Aorta (tissue), 5 donors: ENCODE measurements around the gene BHLHA15. TPM values are rescaled to one million over a fixed set of nuclear protein-coding genes. Genes with fewer than 3 reads are reported as not detected.

ENCODE experiments used
- ATAC-seq: fragments of 200-7000 bp; cut with Tn5 transposase; one replicate; pipeline ENCODE4 v1.9.1; 2022; ENCODE audit warnings: moderate library complexity; ENCODE audit not compliant: low FRiP score
- DNase-seq, 2 donors: peaks; one replicate each; pipeline ENCODE4 v3.0.0-alpha.2; 2020
- H3K27ac ChIP-seq, 2 donors: one replicate each; pipeline ENCODE4 v1.5.1; 2013; ENCODE audit warnings: low read length in 2 of 2, mild to moderate bottlenecking in 2 of 2, moderate library complexity in 2 of 2, control low read depth in 1 of 2, inconsistent platforms in 1 of 2, low read depth in 1 of 2
- H3K27me3 ChIP-seq, 2 donors: one replicate each; pipeline ENCODE4 v1.6.1; 2013; ENCODE audit warnings: control low read depth in 1 of 2, low read length in 1 of 2, mild to moderate bottlenecking in 1 of 2, moderate library complexity in 1 of 2; ENCODE audit not compliant: insufficient read depth in 2 of 2, control insufficient read depth in 1 of 2
- H3K36me3 ChIP-seq, 2 donors: one replicate each; pipeline ENCODE4 v1.6.1; 2013; ENCODE audit warnings: control low read depth in 1 of 2, low read length in 1 of 2, mild to moderate bottlenecking in 1 of 2; ENCODE audit not compliant: insufficient read depth in 2 of 2, control insufficient read depth in 1 of 2
- H3K4me1 ChIP-seq, 2 donors: one replicate each; pipeline ENCODE4 v1.6.1; 2013; ENCODE audit warnings: low read length in 2 of 2, control low read depth in 1 of 2, mild to moderate bottlenecking in 1 of 2, moderate library complexity in 1 of 2; ENCODE audit not compliant: insufficient read depth in 2 of 2, control insufficient read depth in 1 of 2
- H3K4me3 ChIP-seq, 2 donors: one replicate each; pipeline ENCODE4 v1.5.1; 2013; ENCODE audit warnings: low read length in 2 of 2, control low read depth in 1 of 2, mild to moderate bottlenecking in 1 of 2
- H3K9me3 ChIP-seq: one replicate; pipeline ENCODE4 v1.6.1; 2013; ENCODE audit warnings: mild to moderate bottlenecking, low read length; ENCODE audit not compliant: control insufficient read depth
- WGBS, 2 donors: extraction: QIAGEN DNeasy Blood & Tissue Kit; methylation state at CpG; one replicate each; pipeline ENCODE4 v1.1.7; 2013; 5-methylcytosine and 5-hydroxymethylcytosine counted together
- intact Hi-C, 2 donors: fragments of 100-400 bp; cut with DNase I; formaldehyde crosslinking; loops; one replicate each; pipeline versions ENCODE4 v1.14.2 to v1.15.0; 2022
- polyA plus RNA-seq, 2 donors: library from polyadenylated mRNA; stranded (reverse); fragments of 200-250 nt; gene quantifications; one replicate each; pipeline ENCODE4 v1.2.3, GENCODE V29; 2013
- total RNA-seq, 2 donors: library from RNA; stranded (reverse); fragmentation: NEBNext Ultra II Directional; extraction: Animal tissue kit (Norgen Biotek cat#: 25700); gene quantifications; one replicate each; pipeline ENCODE4 v1.2.1, GENCODE V29; 2021
- donor health status: healthy with polysubstance abuse.
- donor health status: Bipolar disorder and iron deficiency.
- donor health status: DM: no; HTN: no; CAD: no.
- donor health status: DM: no; HTN: no; CAD: no.
- donor health status: DM: yes; HTN: yes; CAD: no.

BHLHA15 gene
- total and polyA plus RNA-seq, 4 donors = 0.36 TPM; not detected in 3

DNA sequence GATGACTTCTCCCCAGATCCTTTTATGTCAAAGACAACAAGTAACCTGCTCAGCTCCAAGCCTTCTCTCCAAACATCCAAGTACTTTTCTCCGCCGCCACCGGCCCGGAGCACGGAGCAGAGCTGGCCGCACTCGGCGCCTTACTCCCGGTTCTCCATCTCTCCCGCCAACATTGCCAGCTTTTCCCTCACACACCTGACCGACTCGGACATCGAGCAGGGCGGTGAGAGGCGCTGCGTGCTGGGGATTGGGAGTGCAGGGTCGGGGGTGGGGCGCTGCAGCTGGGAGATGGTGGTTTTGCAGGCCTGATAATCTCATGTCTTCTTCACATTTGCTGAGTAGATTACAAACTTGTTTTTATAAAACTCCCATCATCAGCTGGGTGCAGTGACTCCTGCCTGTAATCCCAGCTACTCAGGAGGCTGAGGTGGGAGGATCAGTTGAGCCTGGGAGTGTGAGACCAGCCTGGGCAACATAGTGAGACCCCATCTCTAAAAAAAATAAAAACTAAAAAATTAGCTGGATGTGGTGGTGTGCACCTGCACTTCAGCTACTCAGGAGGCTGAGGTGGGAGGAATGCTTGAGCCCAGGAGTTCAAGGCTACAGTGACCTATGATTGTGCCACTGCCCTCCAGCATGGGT, 7.2 kb upstream of the BHLHA15 start:
- H3K36me3 ChIP-seq = peaks cover 0 to 2% of the 10 kb centered on the region in 2 donors
- no peaks in the 10 kb centered on the region for H3K9me3 ChIP-seq
- no peak overlapping the region for H3K4me3 ChIP-seq
- ATAC-seq = no peak
- intact Hi-C loops = no loop called here
- 96 to 97% methylated on average over 18 of the region's 18 CpGs for WGBS, 2 donors
- DNase-seq = no peak
- no peaks in the 10 kb centered on the region for H3K27me3 ChIP-seq
- no peaks in the 10 kb centered on the region for H3K4me1 ChIP-seq
- no peak overlapping the region for H3K27ac ChIP-seq

DNA sequence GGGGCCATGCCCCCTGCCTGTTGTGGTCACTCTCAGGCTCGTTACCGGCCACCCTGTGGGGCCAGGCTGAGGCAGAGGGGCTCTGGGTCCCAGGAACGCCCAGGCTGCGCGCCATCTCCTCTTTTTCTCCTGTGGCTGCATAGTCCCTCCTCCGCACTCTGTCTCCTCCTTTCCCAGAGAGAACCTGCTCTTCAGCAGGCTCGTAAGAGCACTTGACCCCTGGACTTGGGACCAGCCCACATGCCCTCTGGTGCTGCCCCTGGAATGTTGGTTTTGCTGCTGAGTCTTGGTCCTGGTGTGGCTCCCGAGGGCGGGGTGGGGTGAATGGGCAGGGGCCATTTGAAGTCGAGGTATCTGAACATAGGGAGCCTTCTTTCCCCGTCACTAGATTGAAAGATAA, 6.6 kb upstream of the BHLHA15 start:
- Histone ChIP-seq H3K27ac (no peak overlapping the region), H3K4me3 (no peak overlapping the region), H3K36me3 (peaks cover 0 to 2% of the 10 kb centered on the region in 2 donors), H3K9me3 (no peaks in the 10 kb centered on the region), H3K27me3 (no peaks in the 10 kb centered on the region), H3K4me1 (no peaks in the 10 kb centered on the region)
- DNase-seq (no peak), ATAC-seq (no peak)
- WGBS, 2 donors = 91 to 93% methylated on average over 11 of the region's 11 CpGs
- intact Hi-C loops = no loop called here

DNA sequence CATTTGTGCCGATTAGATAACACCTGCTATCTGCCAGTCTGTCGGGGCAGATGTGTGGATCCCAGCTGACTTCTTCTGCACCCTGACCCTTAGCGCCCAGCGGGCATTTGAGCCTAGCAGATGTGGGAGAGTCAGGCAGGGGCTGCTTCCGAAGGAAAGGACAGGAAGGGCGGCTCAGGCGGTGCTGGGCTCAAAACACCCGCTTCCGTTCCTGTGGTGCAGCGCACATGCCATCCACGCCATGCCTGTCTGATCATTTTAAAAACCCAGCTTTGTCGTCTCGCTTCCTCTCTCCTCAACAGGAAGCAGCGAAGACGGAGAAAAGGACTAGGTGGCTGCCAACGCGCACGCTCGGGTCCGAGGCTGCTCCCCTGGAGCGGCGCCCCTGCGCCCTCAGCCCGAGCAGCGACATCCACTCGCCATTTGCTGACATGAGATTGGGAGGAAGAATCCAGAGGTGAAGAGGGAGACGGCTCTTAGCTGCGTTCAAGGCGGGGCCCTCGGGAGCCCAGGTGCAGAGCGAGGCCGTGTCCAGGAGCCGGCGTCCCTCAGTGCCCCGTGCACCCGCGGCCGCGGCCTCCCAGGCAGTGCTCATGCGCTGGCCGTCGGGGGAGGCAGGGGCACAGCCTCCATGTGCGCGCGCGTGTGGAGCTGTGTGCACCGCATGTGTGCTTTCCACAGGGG, 5.9 kb upstream of the BHLHA15 start:
- 95 to 96% methylated on average over 45 to 47 of the region's 47 CpGs for WGBS, 2 donors
- no peak overlapping the region for H3K27ac ChIP-seq
- intact Hi-C loops = no loop called here
- H3K9me3 ChIP-seq = no peaks in the 10 kb centered on the region
- ATAC-seq = no peak
- peaks cover 0 to 2% of the 10 kb centered on the region in 2 donors for H3K36me3 ChIP-seq
- DNase-seq = no peak
- H3K4me3 ChIP-seq = no peak overlapping the region
- no peaks in the 10 kb centered on the region for H3K27me3 ChIP-seq
- no peaks in the 10 kb centered on the region for H3K4me1 ChIP-seq

DNA sequence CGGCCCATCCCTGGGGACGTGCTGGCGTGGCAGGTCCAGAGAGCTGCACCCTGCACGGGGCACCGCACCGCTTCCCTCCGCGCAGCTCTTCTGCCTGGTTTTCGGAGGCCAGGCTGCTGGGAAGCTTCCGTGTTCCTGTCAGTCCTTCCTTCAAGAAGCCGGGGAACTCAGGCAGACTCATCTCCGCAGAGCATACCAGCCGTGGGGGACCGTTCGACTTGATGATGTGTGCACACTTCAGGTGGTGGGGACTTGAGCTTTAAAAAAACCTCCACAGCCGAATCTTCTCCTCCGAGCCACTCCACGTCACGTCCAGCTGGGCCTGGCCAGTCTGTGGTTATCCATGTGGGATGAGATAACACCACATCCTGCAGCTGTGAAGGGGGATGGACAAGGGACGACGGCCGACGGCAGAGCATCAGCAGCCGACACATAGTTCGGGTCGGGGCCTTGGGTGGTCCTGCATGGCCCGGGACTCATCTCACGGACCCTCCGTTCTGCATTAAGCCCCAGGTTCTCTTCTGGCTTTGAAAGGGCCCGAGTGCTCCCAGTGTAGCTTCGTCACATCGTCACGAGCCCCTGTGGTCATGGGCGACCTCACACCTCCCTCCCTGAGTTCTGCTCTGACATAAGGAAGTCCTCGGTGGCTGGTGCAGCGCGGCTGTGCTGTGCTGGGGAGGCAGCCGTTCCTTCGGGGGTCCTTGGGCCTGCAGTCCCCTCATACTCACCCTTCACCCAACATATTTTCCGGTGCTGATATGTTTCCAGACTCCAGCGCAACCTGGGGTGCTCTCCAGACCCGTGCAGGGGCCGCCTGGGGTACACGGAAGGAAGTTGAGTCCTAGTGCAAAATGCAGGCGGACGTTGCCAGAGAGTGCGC, 4.5 kb upstream of the BHLHA15 start:
- ATAC-seq (no peak), DNase-seq (peak in 1 of 2 donors; percentile 67)
- 93 to 94% methylated on average over 47 of the region's 47 CpGs for WGBS, 2 donors
- Histone ChIP-seq H3K27me3 (no peaks in the 10 kb centered on the region), H3K4me1 (no peaks in the 10 kb centered on the region), H3K4me3 (no peak overlapping the region), H3K27ac (no peak overlapping the region), H3K36me3 (peaks cover 0 to 2% of the 10 kb centered on the region in 2 donors), H3K9me3 (no peaks in the 10 kb centered on the region)
- intact Hi-C loops = no loop called here

DNA sequence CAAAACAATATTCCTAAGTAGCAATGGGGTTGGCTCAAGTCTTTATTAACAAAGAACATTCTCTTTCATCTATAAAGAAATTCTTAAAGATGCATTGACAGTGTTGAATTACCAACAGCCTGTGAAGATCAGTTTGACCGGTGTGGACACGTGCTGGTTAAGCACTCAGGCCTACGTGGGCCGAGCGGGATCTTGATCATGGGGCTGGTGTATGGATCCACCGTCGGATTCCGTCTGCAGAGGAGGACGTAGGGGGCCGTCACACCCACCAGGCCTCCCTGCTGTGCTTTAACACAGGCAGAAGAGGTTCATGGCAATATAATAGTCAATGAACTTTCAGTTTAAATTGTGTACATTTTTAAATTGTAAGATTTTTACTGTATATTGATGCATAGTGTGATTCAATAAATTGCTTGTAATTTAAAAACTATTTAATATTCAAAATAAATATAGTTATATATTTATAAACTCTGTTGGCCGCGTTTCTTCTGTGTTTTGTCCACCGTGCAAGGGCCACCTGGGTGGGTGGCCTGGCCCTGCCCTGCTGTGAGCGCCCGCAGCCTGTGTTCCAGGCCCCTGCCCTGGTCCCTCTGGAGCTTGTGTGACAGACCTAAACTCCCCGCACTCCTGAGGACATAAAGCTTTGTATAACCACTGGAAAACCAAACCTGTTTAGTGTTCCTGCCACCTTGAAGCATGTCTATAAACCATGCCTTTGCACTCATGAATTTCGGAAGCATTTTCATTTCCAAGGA, 1.9 kb upstream of the BHLHA15 start:
- H3K4me3 ChIP-seq = no peak overlapping the region
- 94% methylated on average over 17 of the region's 17 CpGs for WGBS, 2 donors
- DNase-seq = peak; percentile 38 to 71
- H3K27ac ChIP-seq = no peak overlapping the region
- H3K4me1 ChIP-seq = no peaks in the 10 kb centered on the region
- no peaks in the 10 kb centered on the region for H3K27me3 ChIP-seq
- H3K36me3 ChIP-seq = peaks cover 0 to 2% of the 10 kb centered on the region in 2 donors
- no peak for ATAC-seq
- no peaks in the 10 kb centered on the region for H3K9me3 ChIP-seq
- intact Hi-C loops = no loop called here

DNA sequence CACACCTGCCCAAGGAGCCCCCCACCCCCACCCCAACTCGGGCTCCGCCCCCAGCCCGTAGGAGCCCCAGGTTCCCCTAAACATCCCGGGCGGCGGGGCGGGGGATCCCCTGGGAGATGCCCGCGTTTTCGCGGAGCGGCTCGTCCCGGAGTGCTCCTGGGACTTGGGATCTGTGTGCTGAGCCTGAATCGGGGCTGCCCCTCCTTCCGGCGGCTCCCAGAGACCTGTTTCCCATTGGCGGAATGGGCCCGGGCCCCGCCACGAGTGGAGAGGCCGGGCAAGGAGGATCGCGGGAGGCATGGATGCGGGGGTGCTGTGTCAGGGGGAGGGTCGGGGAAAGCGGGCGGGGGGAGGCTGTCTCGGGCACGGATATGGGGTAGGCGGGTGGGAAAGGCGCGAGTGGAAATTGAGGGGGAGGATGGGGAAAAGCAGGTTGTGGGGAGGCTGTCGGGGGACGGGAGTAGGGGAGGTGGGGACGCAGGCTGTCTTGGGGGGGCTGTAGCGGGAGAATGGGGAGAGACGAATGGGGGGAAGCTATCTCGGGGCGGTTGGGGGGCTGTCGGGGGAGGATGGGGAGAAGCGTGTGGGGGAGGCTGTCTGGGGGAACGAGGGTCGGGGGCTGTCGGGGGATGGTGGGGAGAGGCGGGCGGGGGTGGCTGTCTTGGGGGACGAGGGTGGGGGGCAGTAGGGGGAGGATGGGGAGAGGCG, 572 bp upstream of the BHLHA15 start:
- Histone ChIP-seq H3K4me1 (no peaks in the 10 kb centered on the region), H3K27ac (no peak overlapping the region), H3K4me3 (no peak overlapping the region), H3K36me3 (peaks cover 0 to 2% of the 10 kb centered on the region in 2 donors), H3K27me3 (no peaks in the 10 kb centered on the region), H3K9me3 (no peaks in the 10 kb centered on the region)
- intact Hi-C loops = no loop called here
- ATAC-seq = no peak
- peak; percentile 54 to 75 for DNase-seq
- 2 to 3% methylated on average over 36 to 49 of the region's 49 CpGs for WGBS, 2 donors

DNA sequence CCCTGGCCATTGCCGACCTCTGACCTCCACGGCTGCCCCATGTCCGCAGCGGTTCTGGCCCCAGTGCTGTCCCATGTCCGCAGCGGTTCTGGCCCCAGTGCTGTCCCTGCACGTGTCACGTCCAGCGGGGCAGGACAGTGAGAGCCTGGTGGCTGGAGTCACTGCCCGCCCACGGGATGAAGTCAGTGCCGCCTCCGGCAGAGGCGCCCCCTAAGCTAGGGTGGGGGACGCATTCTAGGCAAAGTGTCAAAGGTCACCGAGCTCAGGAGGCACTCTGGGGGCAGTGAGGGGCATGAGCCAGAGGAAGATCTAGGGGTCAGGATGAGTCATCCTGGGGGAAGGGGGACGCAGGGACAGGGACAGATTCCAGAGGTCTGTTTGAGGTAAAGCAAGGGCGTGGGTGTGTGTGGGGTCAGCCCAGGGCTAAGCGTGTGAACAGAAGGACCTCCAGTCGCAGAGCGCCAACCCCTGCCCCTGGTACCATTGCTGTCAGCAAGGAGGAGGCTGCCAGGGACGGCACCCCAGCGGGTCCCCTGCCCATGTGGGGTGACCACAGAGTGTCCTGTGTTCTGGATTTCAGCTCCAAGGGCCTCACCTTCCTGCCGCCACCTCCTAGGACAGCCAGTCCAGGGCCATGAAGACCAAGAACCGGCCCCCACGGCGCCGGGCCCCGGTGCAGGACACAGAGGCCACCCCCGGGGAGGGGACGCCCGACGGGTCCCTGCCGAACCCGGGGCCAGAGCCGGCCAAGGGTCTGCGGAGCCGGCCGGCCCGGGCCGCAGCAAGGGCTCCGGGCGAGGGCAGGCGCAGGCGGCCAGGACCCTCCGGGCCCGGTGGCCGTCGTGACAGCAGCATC, 665 bp downstream of the BHLHA15 start:
- intact Hi-C loops = no loop called here
- Histone ChIP-seq H3K9me3 (no peaks in the 10 kb centered on the region), H3K4me3 (no peak overlapping the region), H3K36me3 (peaks cover 0 to 2% of the 10 kb centered on the region in 2 donors), H3K27ac (no peak overlapping the region), H3K27me3 (no peaks in the 10 kb centered on the region), H3K4me1 (no peaks in the 10 kb centered on the region)
- ATAC-seq (no peak), DNase-seq (peak; percentile 47 to 78)
- WGBS, 2 donors = 84 to 85% methylated on average over 46 to 49 of the region's 49 CpGs
